DOHH2 (cell line): ENCODE results near the gene RABGAP1L.

ENCODE experiments used
- H3F3A ChIP-seq: fragments of 200-600 bp; sonication (generic), shearing (Covaris generic); 2 replicates; pipeline ENCODE4 v1.6.0; 2016; ENCODE audit warnings: antibody characterized with exemption, mild to moderate bottlenecking; ENCODE audit not compliant: control insufficient read depth, insufficient read depth
- H3K27ac ChIP-seq: fragments of 200-600 bp; sonication (generic); 2 replicates; pipeline ENCODE4 v1.5.1; 2014; ENCODE audit warnings: low read depth, mild to moderate bottlenecking, low read length, moderate library complexity
- H3K27me3 ChIP-seq: fragments of 200-600 bp; sonication (generic); 2 replicates; pipeline ENCODE4 v1.6.1; 2014; ENCODE audit warnings: mild to moderate bottlenecking, low read length, mixed read lengths; ENCODE audit not compliant: control insufficient read depth
- H3K36me3 ChIP-seq: fragments of 200-600 bp; sonication (generic); 2 replicates; pipeline ENCODE4 v1.6.1; 2014; ENCODE audit warnings: mild to moderate bottlenecking, low read length, moderate library complexity, mixed read lengths; ENCODE audit not compliant: control insufficient read depth
- H3K4me1 ChIP-seq: fragments of 200-600 bp; sonication (generic); 2 replicates; pipeline ENCODE4 v1.6.1; 2014; ENCODE audit warnings: mild to moderate bottlenecking, low read length, mixed read lengths; ENCODE audit not compliant: control insufficient read depth
- H3K4me2 ChIP-seq: fragments of 200-600 bp; sonication (generic); 2 replicates; pipeline ENCODE4 v1.6.0; 2014; ENCODE audit warnings: mild to moderate bottlenecking, low read length, moderate library complexity
- H3K4me3 ChIP-seq: fragments of 200-600 bp; sonication (generic); 2 replicates; pipeline ENCODE4 v1.5.1; 2014; ENCODE audit warnings: mild to moderate bottlenecking, low read length, mixed read lengths
- H3K79me2 ChIP-seq: fragments of 200-600 bp; sonication (generic); 2 replicates; pipeline ENCODE4 v1.6.1; 2014; ENCODE audit warnings: mild to moderate bottlenecking, low read length, mixed read lengths; ENCODE audit not compliant: control insufficient read depth
- H3K9me2 ChIP-seq: fragments of 200-600 bp; sonication (generic); replicated peaks from 2 replicates; pipeline ENCODE4 v1.6.1; 2014; ENCODE audit warnings: mild to moderate bottlenecking, low read length, mixed read lengths; ENCODE audit not compliant: control insufficient read depth
- H3K9me3 ChIP-seq: fragments of 200-600 bp; sonication (generic); 2 replicates; pipeline ENCODE4 v1.6.1; 2014; ENCODE audit warnings: antibody characterized with exemption, low read length, mixed read lengths; ENCODE audit not compliant: control insufficient read depth, insufficient read depth
- H4K20me1 ChIP-seq: fragments of 200-600 bp; sonication (generic); 2 replicates; pipeline ENCODE4 v1.6.0; 2014; ENCODE audit warnings: low read depth, mild to moderate bottlenecking, antibody characterized with exemption, low read length, moderate library complexity; ENCODE audit not compliant: control insufficient read depth, insufficient read depth
- CTCF ChIP-seq: fragments of 200-600 bp; sonication (generic); IDR thresholded peaks from one replicate; pipeline ENCODE4 v1.5.1; 2014; ENCODE audit warnings: antibody characterized with exemption, mild to moderate bottlenecking, low read depth, low read length; ENCODE audit not compliant: poor library complexity, severe bottlenecking
- EZH2phosphoT487 ChIP-seq: fragments of 200-600 bp; sonication (generic); IDR thresholded peaks from 2 replicates; pipeline ENCODE4 v1.6.1; 2017; ENCODE audit warnings: borderline replicate concordance, mild to moderate bottlenecking, antibody characterized with exemption, low read length, moderate library complexity, mixed read lengths

The RABGAP1L gene

DNA sequence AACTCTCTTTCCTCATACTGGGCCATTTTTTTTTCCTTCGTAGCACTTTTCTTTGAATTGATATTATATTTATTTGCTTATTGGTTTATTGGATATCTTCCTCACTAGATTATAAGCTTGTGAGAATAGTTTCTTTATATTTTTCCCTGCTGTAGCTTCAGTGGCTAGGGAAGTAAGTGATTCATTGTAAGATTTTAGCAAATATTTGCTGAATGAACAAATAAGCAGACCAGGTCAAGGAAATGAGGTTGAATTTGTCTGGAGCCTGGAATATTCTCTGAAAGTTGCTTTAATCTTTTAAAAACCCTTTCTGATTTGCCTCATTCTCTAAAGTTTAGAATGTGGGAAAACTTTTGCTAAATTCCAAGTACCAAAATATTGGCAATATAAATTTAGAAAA is 80.2 kb downstream of the RABGAP1L start:
- Histone ChIP-seq H3K4me1 (no peaks in the 10 kb centered on the region), H4K20me1 (no peaks in the 10 kb centered on the region), H3K27ac (no peak overlapping the region), H3K36me3 (peaks cover 37% of the 10 kb centered on the region), H3K4me3 (no peak overlapping the region), H3K9me3 (no peaks in the 10 kb centered on the region), H3K9me2 (no peaks in the 10 kb centered on the region), H3K27me3 (no peaks in the 10 kb centered on the region), H3K4me2 (no peak overlapping the region), H3K79me2 (peaks cover 4% of the 10 kb centered on the region; the same call in 1 of the 2 replicates), H3F3A (0 out of 2 replicates have a peak, but pooled peaks cover 3% of the 10 kb centered on the region)
- TF ChIP-seq EZH2phosphoT487 = no peak
- TF ChIP-seq CTCF = no peak

- Histone ChIP-seq H3K4me1 (no peaks in the 10 kb centered on the region), H3K27me3 (no peaks in the 10 kb centered on the region), H3K9me2 (no peaks in the 10 kb centered on the region), H3K4me3 (no peak overlapping the region), H3K27ac (no peak overlapping the region), H3K4me2 (no peak overlapping the region), H3K9me3 (no peaks in the 10 kb centered on the region), H3K79me2 (peaks cover 4% of the 10 kb centered on the region; the same call in 1 of the 2 replicates), H4K20me1 (no peaks in the 10 kb centered on the region), H3F3A (0 out of 2 replicates have a peak, but pooled peaks cover 3% of the 10 kb centered on the region), H3K36me3 (peaks cover 44% of the 10 kb centered on the region)
- no peak for TF ChIP-seq EZH2phosphoT487
- TF ChIP-seq CTCF = no peak
Measured at GRCh38 chr1:174242856-174243255, 83.5 kb downstream of the RABGAP1L start.

GRCh38 chr1:174243451-174244000 is 84.2 kb downstream of the RABGAP1L start:
- 0 out of 2 replicates have a peak, but pooled peaks cover 3% of the 10 kb centered on the region for H3F3A ChIP-seq
- H3K9me2 ChIP-seq = no peaks in the 10 kb centered on the region
- peaks cover 4% of the 10 kb centered on the region; the same call in 1 of the 2 replicates for H3K79me2 ChIP-seq

More at GRCh38 chr1:174243451-174244000, 84.2 kb downstream of the RABGAP1L start:
- no peak for TF ChIP-seq CTCF
- TF ChIP-seq EZH2phosphoT487 = no peak
- no peak overlapping the region for H3K4me2 ChIP-seq
- H3K27ac ChIP-seq = no peak overlapping the region
- H3K4me1 ChIP-seq = no peaks in the 10 kb centered on the region
- H3K9me3 ChIP-seq = no peaks in the 10 kb centered on the region
- no peaks in the 10 kb centered on the region for H4K20me1 ChIP-seq
- H3K27me3 ChIP-seq = no peaks in the 10 kb centered on the region
- H3K36me3 ChIP-seq = peaks cover 44% of the 10 kb centered on the region
- H3K4me3 ChIP-seq = no peak overlapping the region
